Occipital lobe (tissue), 2 donors: Measurements from ENCODE around the gene ZC3H10. TPM values are rescaled to one million over a fixed set of nuclear protein-coding genes. Genes with fewer than 3 reads are reported as not detected.
"Not testable (repeated sequence)": the region's sequence is repeated elsewhere in the genome, so short reads cannot be mapped to it uniquely, and the experiment has no call there.

Experiments
- DNase-seq: peaks from one replicate; lab custom pipeline; 2025; lab: John Stamatoyannopoulos, UW
- total RNA-seq: library from RNA; depleted of rRNA; stranded (reverse); fragments of >200 nt; gene quantifications from one replicate; pipeline ENCODE4 v1.2.3, GENCODE V29; 2014

Gene ZC3H10
- 10.6 TPM for total RNA-seq

- DNase-seq: peak; percentile 94
These were observed at the start of gene ZC3H10 for GRCh38 chr12:56117778-56118687. TSS of gene ZC3H10 (plus strand) at chr12:56118266. CDS start at chr12:56120563, 2,297 bp downstream.

- no peak for DNase-seq
These were observed 46.4 kb upstream of the ZC3H10 start for GRCh38 chr12:56071648-56072047.

GRCh38 chr12:56074396-56074795, 43.7 kb upstream of the ZC3H10 start:
- DNase-seq: no peak

- DNase-seq: not testable (repeated sequence)
These were observed 40.1 kb upstream of the ZC3H10 start for GRCh38 chr12:56077966-56078365.

- DNase-seq: no peak
These were observed 39.6 kb upstream of the ZC3H10 start for GRCh38 chr12:56078427-56078826.

GRCh38 chr12:56078931-56079722, 38.9 kb upstream of the ZC3H10 start:
- peak; percentile 74 for DNase-seq

GRCh38 chr12:56079723-56080555, 38.1 kb upstream of the ZC3H10 start, which contains the start of gene ERBB3:
TSS of gene ERBB3 (plus strand) at chr12:56080165. CDS start at chr12:56080301, 136 bp downstream.
- DNase-seq: peak; percentile 61

GRCh38 chr12:56080556-56081138, 37.4 kb upstream of the ZC3H10 start:
- no peak for DNase-seq

GRCh38 chr12:56081393-56082347, 36.4 kb upstream of the ZC3H10 start:
- peak; percentile 14 for DNase-seq

GRCh38 chr12:56082382-56082781, 35.7 kb upstream of the ZC3H10 start:
- no peak for DNase-seq

- peak; percentile 82 for DNase-seq
These were observed 35.1 kb upstream of the ZC3H10 start for GRCh38 chr12:56082967-56083366.

GRCh38 chr12:56084958-56085543, 33.0 kb upstream of the ZC3H10 start:
- DNase-seq: no peak

GRCh38 chr12:56086096-56086495, 32.0 kb upstream of the ZC3H10 start:
- no peak for DNase-seq

- DNase-seq: no peak
These were observed 31.5 kb upstream of the ZC3H10 start for GRCh38 chr12:56086608-56087007.

GRCh38 chr12:56087220-56087619, 30.8 kb upstream of the ZC3H10 start:
- no peak for DNase-seq

- DNase-seq: no peak
These were observed 20.3 kb upstream of the ZC3H10 start for GRCh38 chr12:56097738-56098137.

- DNase-seq: no peak
These were observed 19.5 kb upstream of the ZC3H10 start for GRCh38 chr12:56098592-56098991.

GRCh38 chr12:56099787-56100186, 18.3 kb upstream of the ZC3H10 start:
- DNase-seq: no peak

- no peak for DNase-seq
These were observed 17.0 kb upstream of the ZC3H10 start for GRCh38 chr12:56101045-56101444.
